Ectodermal cell (in vitro differentiated cells): ENCODE measurements around the gene ARHGAP23.
"Not testable (repeated sequence)": the region's sequence is repeated elsewhere in the genome, so short reads cannot be mapped to it uniquely, and the experiment has no call there.

ENCODE experiments used
- H3K27ac ChIP-seq: 2 replicates; pipeline ENCODE4 v1.7.0; 2013; ENCODE audit warnings: mild to moderate bottlenecking, low read depth, low read length; ENCODE audit not compliant: insufficient read depth, poor library complexity, severe bottlenecking
- H3K27me3 ChIP-seq: 2 replicates; pipeline ENCODE4 v1.7.0; 2013; ENCODE audit warnings: mild to moderate bottlenecking, low read length; ENCODE audit not compliant: insufficient read depth, control insufficient read depth, poor library complexity, severe bottlenecking
- H3K36me3 ChIP-seq: one replicate; pipeline ENCODE4 v1.7.0; 2013; ENCODE audit warnings: low read length; ENCODE audit not compliant: control insufficient read depth, insufficient read depth
- H3K4me1 ChIP-seq: one replicate; pipeline ENCODE4 v1.7.0; 2013; ENCODE audit warnings: low read length; ENCODE audit not compliant: control insufficient read depth, insufficient read depth
- H3K4me3 ChIP-seq: 2 replicates; pipeline ENCODE4 v1.7.0; 2013; ENCODE audit warnings: low read depth, low read length, control low read depth; ENCODE audit not compliant: insufficient read depth
- H3K9me3 ChIP-seq: 2 replicates; pipeline ENCODE4 v1.7.0; 2013; ENCODE audit warnings: mild to moderate bottlenecking, low read length, moderate library complexity; ENCODE audit not compliant: control insufficient read depth
- WGBS, 2 experiments: methylation state at CpG; one replicate each; pipeline ENCODE4 v1.1.7; 2013; ENCODE audit warnings: missing lambda C conversion rate in 2 of 2; 5-methylcytosine and 5-hydroxymethylcytosine counted together

The ARHGAP23 gene

GRCh38 chr17:38489774-38490173, 61.5 kb downstream of the ARHGAP23 start:
- H3K36me3 ChIP-seq, H3K4me3 ChIP-seq, H3K4me1 ChIP-seq, H3K9me3 ChIP-seq, H3K27me3 ChIP-seq, H3K27ac ChIP-seq: not testable (repeated sequence)
- 91 to 95% methylated on average over 17 of the region's 17 CpGs for WGBS, 2 experiments

GRCh38 chr17:38491346-38492066, 63.2 kb downstream of the ARHGAP23 start:
- H3K9me3 ChIP-seq, H3K27me3 ChIP-seq, H3K4me1 ChIP-seq, H3K27ac ChIP-seq, H3K36me3 ChIP-seq, H3K4me3 ChIP-seq: not testable (repeated sequence)
- WGBS, 2 experiments, result 93 to 96% methylated on average over 19 of the region's 19 CpGs

GRCh38 chr17:38492067-38493040, 64.1 kb downstream of the ARHGAP23 start:
- H3K4me1 ChIP-seq, H3K36me3 ChIP-seq, H3K27ac ChIP-seq, H3K9me3 ChIP-seq, H3K27me3 ChIP-seq, H3K4me3 ChIP-seq: not testable (repeated sequence)
- 62 to 63% methylated on average over 14 of the region's 14 CpGs for WGBS, 2 experiments

GRCh38 chr17:38494152-38494551, 65.9 kb downstream of the ARHGAP23 start:
- not testable (repeated sequence) for H3K27ac ChIP-seq, H3K4me1 ChIP-seq, H3K9me3 ChIP-seq, H3K27me3 ChIP-seq, H3K4me3 ChIP-seq, H3K36me3 ChIP-seq
- 95% methylated on average over 16 of the region's 16 CpGs for WGBS, 2 experiments

- WGBS, 2 experiments, result 93 to 94% methylated on average over 10 of the region's 10 CpGs
- H3K36me3 ChIP-seq, H3K4me1 ChIP-seq, H3K27ac ChIP-seq, H3K9me3 ChIP-seq, H3K4me3 ChIP-seq, H3K27me3 ChIP-seq: not testable (repeated sequence)
These were observed 69.4 kb downstream of the ARHGAP23 start for GRCh38 chr17:38497656-38498055.

- Histone ChIP-seq H3K27me3 (no peaks in the 10 kb centered on the region), H3K36me3 (peaks cover 3% of the 10 kb centered on the region), H3K4me1 (no peaks in the 10 kb centered on the region), H3K27ac (no peak overlapping the region), H3K4me3 (no peak overlapping the region), H3K9me3 (no peaks in the 10 kb centered on the region)
- 91 to 96% methylated on average over 14 of the region's 14 CpGs for WGBS, 2 experiments
These were observed 70.1 kb downstream of the ARHGAP23 start for GRCh38 chr17:38498353-38498752.

GRCh38 chr17:38499230-38499629, 71.0 kb downstream of the ARHGAP23 start:
- not testable (repeated sequence) for H3K4me3 ChIP-seq, H3K27me3 ChIP-seq, H3K4me1 ChIP-seq, H3K27ac ChIP-seq, H3K9me3 ChIP-seq, H3K36me3 ChIP-seq
- WGBS, 2 experiments, result 79 to 82% methylated on average over 10 of the region's 10 CpGs

GRCh38 chr17:38501718-38502117, 73.5 kb downstream of the ARHGAP23 start:
- H3K27me3 ChIP-seq, H3K27ac ChIP-seq, H3K9me3 ChIP-seq, H3K36me3 ChIP-seq, H3K4me3 ChIP-seq, H3K4me1 ChIP-seq: not testable (repeated sequence)
- 100% methylated on average over 1 of the region's 2 CpGs; no CpG with 5 or more reads in 1 of the 2 experiments for WGBS, 2 experiments

- H3K36me3 ChIP-seq, H3K27me3 ChIP-seq: not testable (repeated sequence)
- 83 to 86% methylated on average over 14 of the region's 15 CpGs for WGBS, 2 experiments
These were observed 75.1 kb downstream of the ARHGAP23 start for GRCh38 chr17:38503286-38503913.

GRCh38 chr17:38504216-38504615, 76.0 kb downstream of the ARHGAP23 start:
- Histone ChIP-seq H3K4me3 (no peak overlapping the region), H3K36me3 (peaks cover 3% of the 10 kb centered on the region), H3K9me3 (no peaks in the 10 kb centered on the region), H3K27ac (no peak overlapping the region), H3K4me1 (peaks cover 5% of the 10 kb centered on the region), H3K27me3 (no peaks in the 10 kb centered on the region)
- WGBS, 2 experiments, result 95 to 96% methylated on average over 14 of the region's 14 CpGs

More at GRCh38 chr17:38503286-38503913, 75.1 kb downstream of the ARHGAP23 start:
- H3K9me3 ChIP-seq, H3K4me3 ChIP-seq, H3K27ac ChIP-seq, H3K4me1 ChIP-seq: not testable (repeated sequence)
